ENCODE results near the gene HIPK1. TPM values are rescaled to one million over a fixed set of nuclear protein-coding genes. Genes with fewer than 3 reads are reported as not detected.
A peak's percentile ranks its signal among the peaks of the same experiment; 100 is the strongest.
"Not testable (repeated sequence)": the region's sequence is repeated elsewhere in the genome, so short reads cannot be mapped to it uniquely, and the experiment has no call there.

HIPK1 gene
- total RNA-seq, 1 experiment from 2014 or later, result 11.8 TPM

- no peak for DNase-seq (ENCODE audit: low spot score)
These were observed 16.2 kb downstream of the HIPK1 start for GRCh38 chr1:113945329-113945728.

- DNase-seq (ENCODE audit: low spot score), result no peak
These were observed 17.0 kb downstream of the HIPK1 start for GRCh38 chr1:113946112-113946511.

GRCh38 chr1:113946678-113947387, 17.7 kb downstream of the HIPK1 start:
- DNase-seq (ENCODE audit: low spot score), result no peak

- DNase-seq (ENCODE audit: low spot score), result no peak
These were observed 18.4 kb downstream of the HIPK1 start for GRCh38 chr1:113947388-113948107.

- not testable (repeated sequence) for DNase-seq (ENCODE audit: low spot score)
These were observed 19.0 kb downstream of the HIPK1 start for GRCh38 chr1:113948151-113948550.

GRCh38 chr1:113949007-113949406, 19.9 kb downstream of the HIPK1 start:
- no peak for DNase-seq (ENCODE audit: low spot score)

GRCh38 chr1:113950908-113951307, 21.8 kb downstream of the HIPK1 start:
- DNase-seq (ENCODE audit: low spot score), result no peak

- no peak for DNase-seq (ENCODE audit: low spot score)
These were observed 22.6 kb downstream of the HIPK1 start for GRCh38 chr1:113951719-113952118.

GRCh38 chr1:113957984-113958383, 28.9 kb downstream of the HIPK1 start:
- no peak for DNase-seq (ENCODE audit: low spot score)

GRCh38 chr1:113958691-113959090, 29.6 kb downstream of the HIPK1 start:
- DNase-seq (ENCODE audit: low spot score), result no peak

GRCh38 chr1:113963281-113963906, 34.3 kb downstream of the HIPK1 start:
- no peak for DNase-seq (ENCODE audit: low spot score)

- DNase-seq (ENCODE audit: low spot score), result no peak
These were observed 36.7 kb downstream of the HIPK1 start for GRCh38 chr1:113965703-113966412.

- no peak for DNase-seq (ENCODE audit: low spot score)
These were observed 43.8 kb downstream of the HIPK1 start for GRCh38 chr1:113972954-113973353.

GRCh38 chr1:113975211-113975895, 46.2 kb downstream of the HIPK1 start:
- no peak for DNase-seq (ENCODE audit: low spot score)

GRCh38 chr1:113976609-113977278, 47.6 kb downstream of the HIPK1 start:
- DNase-seq (ENCODE audit: low spot score), result no peak

GRCh38 chr1:113977906-113978305, 48.8 kb downstream of the HIPK1 start:
- DNase-seq (ENCODE audit: low spot score), result no peak

GRCh38 chr1:113978863-113979702, 50.0 kb downstream of the HIPK1 start, which contains the start of gene OLFML3:
OLFML3 (plus strand) TSS chr1:113979474; CDS start chr1:113979517, 43 bp downstream.
- DNase-seq (ENCODE audit: low spot score), result peak; percentile 79

- no peak for DNase-seq (ENCODE audit: low spot score)
These were observed 51.0 kb downstream of the HIPK1 start for GRCh38 chr1:113980110-113980509.

GRCh38 chr1:113981962-113982931, 53.1 kb downstream of the HIPK1 start:
- peak; percentile 45 for DNase-seq (ENCODE audit: low spot score)
